SH-SY5Y (cell line): ENCODE data around the gene ITPRID1.

Experiments
- GATA2 ChIP-seq: IDR thresholded peaks from 2 replicates; pipeline ENCODE4 v1.6.1; 2011; ENCODE audit warnings: mild to moderate bottlenecking, low read depth, low read length
- GATA3 ChIP-seq: IDR thresholded peaks from 2 replicates; pipeline ENCODE4 v1.6.1; 2011; ENCODE audit warnings: low read depth, mild to moderate bottlenecking, low read length, moderate library complexity

DNA sequence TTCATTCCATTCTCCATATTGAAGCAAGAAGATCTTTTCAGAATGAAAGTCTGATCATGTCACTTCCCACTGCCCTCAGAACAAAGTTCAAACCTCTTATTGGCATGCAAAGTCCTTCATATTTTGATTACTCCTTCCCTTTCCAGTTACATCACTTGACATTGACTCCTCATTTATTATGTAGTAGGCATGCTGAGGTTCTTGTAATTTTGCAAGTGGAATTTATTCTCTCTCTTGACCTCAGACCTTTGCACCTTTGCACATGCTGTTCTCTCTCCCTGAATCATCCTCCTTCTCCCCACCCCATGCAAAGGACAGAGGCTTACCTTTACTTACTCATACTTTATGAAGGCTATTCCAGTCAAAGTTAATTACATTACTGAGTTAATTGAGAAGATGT is 13.0 kb downstream of the ITPRID1 start:
- TF ChIP-seq GATA2 (no peak), GATA3 (no peak)
